ENCODE measurements around the gene TMCC1.
"Not testable (repeated sequence)": the region's sequence is repeated elsewhere in the genome, so short reads cannot be mapped to it uniquely, and the experiment has no call there.

The TMCC1 gene

GRCh38 chr3:129612534-129613366 is 280.8 kb downstream of the TMCC1 start:
- no peak for DNase-seq (ENCODE audit: extremely low spot score)
- ChIA-PET POLR2A (no interaction called here), CTCF (interaction anchor here (1.7 kb wide), 1 partner anchor 10 kb away, joined by 3 read pairs; no protein-coding TSS in a partner anchor)
- TF ChIP-seq, protein P1, sequence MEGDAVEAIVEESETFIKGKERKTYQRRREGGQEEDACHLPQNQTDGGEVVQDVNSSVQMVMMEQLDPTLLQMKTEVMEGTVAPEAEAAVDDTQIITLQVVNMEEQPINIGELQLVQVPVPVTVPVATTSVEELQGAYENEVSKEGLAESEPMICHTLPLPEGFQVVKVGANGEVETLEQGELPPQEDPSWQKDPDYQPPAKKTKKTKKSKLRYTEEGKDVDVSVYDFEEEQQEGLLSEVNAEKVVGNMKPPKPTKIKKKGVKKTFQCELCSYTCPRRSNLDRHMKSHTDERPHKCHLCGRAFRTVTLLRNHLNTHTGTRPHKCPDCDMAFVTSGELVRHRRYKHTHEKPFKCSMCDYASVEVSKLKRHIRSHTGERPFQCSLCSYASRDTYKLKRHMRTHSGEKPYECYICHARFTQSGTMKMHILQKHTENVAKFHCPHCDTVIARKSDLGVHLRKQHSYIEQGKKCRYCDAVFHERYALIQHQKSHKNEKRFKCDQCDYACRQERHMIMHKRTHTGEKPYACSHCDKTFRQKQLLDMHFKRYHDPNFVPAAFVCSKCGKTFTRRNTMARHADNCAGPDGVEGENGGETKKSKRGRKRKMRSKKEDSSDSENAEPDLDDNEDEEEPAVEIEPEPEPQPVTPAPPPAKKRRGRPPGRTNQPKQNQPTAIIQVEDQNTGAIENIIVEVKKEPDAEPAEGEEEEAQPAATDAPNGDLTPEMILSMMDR (IDR thresholded peaks at IDR 0.05; ENCODE audit: control extremely low read depth, extremely low read depth, low read depth, missing control alignments): no peak

DNA sequence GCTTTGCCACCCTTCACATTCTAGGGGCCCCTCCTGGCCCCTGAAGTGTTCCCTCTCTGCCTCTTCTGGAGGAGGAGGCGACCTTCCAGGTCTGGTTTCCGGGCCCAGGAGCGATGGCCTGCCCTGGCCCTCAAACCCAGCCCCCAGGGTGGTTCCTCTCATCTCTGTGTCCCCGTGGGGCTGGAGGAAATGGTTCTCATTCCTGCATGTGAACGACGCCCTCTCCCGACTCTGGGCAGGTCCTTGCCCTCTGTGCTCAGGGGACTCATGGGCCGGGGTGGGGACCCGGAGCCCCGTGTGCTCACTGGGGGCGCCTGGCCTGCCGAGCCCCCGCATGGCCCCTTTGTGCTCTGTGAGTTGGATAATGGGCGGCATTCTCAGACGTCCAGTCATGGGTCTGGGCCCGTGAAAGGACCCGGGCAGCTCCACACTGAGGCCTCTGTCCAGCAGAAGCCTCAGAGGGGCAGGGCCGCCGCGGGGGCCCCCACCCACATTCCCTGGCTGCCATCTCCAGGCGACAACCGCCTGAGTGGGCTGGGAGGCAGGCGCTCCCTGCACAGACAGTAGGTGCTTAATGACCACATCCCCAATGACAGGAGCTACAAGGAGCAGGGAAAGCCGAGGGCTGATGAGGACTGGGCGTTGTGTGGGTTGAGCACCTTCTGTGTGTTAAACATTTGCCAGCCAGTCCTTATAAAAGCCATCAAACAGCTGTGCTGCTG is 281.5 kb downstream of the TMCC1 start:
- TF ChIP-seq, protein P1 (IDR thresholded peaks at IDR 0.05; ENCODE audit: control extremely low read depth, extremely low read depth, low read depth, missing control alignments): no peak
- CTCF ChIA-PET: no interaction called here
- POLR2A ChIA-PET: no interaction called here
- no peak for DNase-seq (ENCODE audit: extremely low spot score)

GRCh38 chr3:129611446-129611800 is 282.1 kb downstream of the TMCC1 start:
- POLR2A ChIA-PET: no interaction called here
- CTCF ChIA-PET: no interaction called here
- no peak for DNase-seq (ENCODE audit: extremely low spot score)
- TF ChIP-seq, protein P1 (IDR thresholded peaks at IDR 0.05; ENCODE audit: control extremely low read depth, extremely low read depth, low read depth, missing control alignments): no peak

- DNase-seq (ENCODE audit: extremely low spot score); POLR2A ChIA-PET; CTCF ChIA-PET: not testable (repeated sequence)
These were observed 282.6 kb downstream of the TMCC1 start for GRCh38 chr3:129610794-129611445.

DNA sequence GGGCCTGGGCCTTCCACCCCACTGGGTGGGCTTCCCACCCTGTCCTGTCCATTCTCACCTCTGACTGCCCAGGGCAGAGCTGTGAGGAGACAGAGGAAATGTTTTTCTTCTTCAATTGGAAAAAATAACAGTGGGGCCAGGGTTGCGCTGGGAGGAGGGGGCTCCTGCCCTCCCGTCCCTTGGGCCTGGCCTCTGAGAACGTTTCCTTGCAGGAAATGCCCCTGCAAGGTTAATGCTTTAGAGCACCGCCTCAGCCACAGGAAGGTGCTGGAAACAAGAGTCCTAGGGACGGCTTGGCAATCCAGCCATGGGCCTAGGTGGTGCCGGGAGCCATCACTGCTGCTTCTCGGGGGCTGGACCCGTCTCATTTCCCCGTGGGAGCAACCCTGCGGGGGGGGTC is 283.2 kb downstream of the TMCC1 start:
- ChIA-PET CTCF (no interaction called here), POLR2A (no interaction called here)
- TF ChIP-seq, protein P1 (IDR thresholded peaks at IDR 0.05; ENCODE audit: control extremely low read depth, extremely low read depth, low read depth, missing control alignments): no peak
- no peak for DNase-seq (ENCODE audit: extremely low spot score)

GRCh38 chr3:129609591-129610182 is 283.8 kb downstream of the TMCC1 start:
- ChIA-PET POLR2A (no interaction called here), CTCF (interaction anchor here (1.3 kb wide), 1 partner anchor 119 kb away, joined by 3 read pairs; no protein-coding TSS in a partner anchor)
- TF ChIP-seq, protein P1 (IDR thresholded peaks at IDR 0.05; ENCODE audit: control extremely low read depth, extremely low read depth, low read depth, missing control alignments): no peak
- DNase-seq (ENCODE audit: extremely low spot score): no peak
